Stimulated activated CD4-positive, alpha-beta T cell treated with anti-CD3 and anti-CD28 coated beads, Interleukin-15, amount 100 ng/mL, for 48 hours (primary cell): ENCODE measurements around the gene MCIDAS.

Experiments used
- DNase-seq, 2 donors: peaks; one replicate each; pipeline ENCODE4 v3.0.0-alpha.2; 2020; ENCODE audit warnings: low read depth in 2 of 2

The MCIDAS gene

GRCh38 chr5:55226934-55227663, at the start of gene MCIDAS:
Gene MCIDAS (minus strand): TSS chr5:55227315. CDS start chr5:55227138, 177 bp downstream.
- peak in 1 of 2 donors; percentile 62 for DNase-seq

GRCh38 chr5:55276771-55277170, 49.7 kb upstream of the MCIDAS start:
- no peak for DNase-seq

- no peak for DNase-seq
Observed at GRCh38 chr5:55258339-55258738, 31.2 kb upstream of the MCIDAS start.

- DNase-seq, result no peak
Observed at GRCh38 chr5:55254802-55255201, 27.7 kb upstream of the MCIDAS start.

DNA sequence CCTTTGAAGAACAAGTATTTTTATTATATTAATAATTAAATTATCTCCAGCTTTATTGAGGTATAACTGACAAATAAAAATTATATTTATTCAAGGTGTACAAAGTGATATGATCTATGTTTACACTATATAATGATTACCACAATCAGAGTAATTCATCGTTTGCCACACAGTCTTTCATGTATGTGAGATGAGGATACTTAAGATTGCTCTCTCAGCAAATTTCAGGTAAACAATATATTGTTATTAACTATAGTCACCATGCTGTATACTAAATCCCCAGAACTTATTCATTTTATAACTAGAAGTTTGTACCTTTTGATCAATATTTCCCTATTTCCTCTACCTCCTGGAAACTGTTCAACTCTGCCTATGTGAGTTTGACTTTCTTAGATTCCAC, 22.9 kb upstream of the MCIDAS start:
- DNase-seq, result no peak

GRCh38 chr5:55241746-55242145, 14.6 kb upstream of the MCIDAS start:
- DNase-seq, result no peak

- no peak for DNase-seq
Observed at GRCh38 chr5:55236800-55237199, 9.7 kb upstream of the MCIDAS start.

DNA sequence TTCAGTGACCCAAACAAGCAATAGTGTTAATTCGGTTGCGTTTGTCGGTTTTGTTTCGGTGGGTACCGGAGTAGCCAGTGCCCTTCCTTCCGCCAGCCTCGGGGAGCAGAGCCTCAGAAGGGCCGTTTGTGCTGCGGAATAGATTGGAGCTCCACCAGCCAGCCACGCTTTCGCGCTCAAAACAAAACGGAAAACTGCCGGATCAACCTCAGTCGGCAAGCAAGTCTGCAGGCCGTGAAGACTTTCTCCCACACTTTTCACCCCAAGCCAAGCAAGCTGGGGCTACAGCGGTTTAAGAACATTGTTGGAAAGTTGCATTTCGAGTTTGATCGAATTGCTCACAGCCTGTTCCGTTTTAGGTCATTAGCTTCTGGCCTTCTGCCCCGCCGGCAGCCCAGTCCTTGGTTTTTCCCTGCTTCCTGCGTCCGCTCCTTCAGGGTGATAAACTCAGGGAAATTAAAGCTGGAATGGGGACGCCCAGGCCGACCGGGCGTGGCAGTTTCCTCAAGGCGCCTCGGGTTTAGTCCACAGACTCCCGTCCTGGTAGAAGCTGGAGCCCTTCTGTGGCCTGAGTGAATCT, 7.1 kb upstream of the MCIDAS start:
- DNase-seq, result no peak

- peak in 1 of 2 donors; percentile 42 for DNase-seq
Observed at GRCh38 chr5:55232985-55233928, 6.1 kb upstream of the MCIDAS start, which contains the start of gene CCNO. Gene CCNO (minus strand): TSS chr5:55233608. CDS start chr5:55233523, 85 bp downstream.

GRCh38 chr5:55232271-55232984, 5.3 kb upstream of the MCIDAS start:
- no peak for DNase-seq

DNA sequence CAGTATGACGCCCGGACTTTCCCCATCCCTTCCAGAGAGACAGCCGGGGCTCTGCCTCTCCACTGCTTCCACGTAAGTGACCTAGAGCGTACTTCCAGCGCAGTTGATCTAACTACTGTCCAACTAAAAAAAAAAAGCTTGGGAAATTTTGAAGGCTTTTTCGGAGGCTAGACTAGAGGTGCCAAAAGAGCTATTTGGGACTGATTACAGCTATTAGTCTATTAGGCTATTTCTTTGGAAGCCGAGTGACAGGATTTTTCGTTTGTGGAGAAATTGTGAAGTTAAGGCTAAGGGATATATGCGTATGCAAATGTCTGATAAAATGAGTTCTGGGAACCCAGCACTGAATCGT, 4.8 kb upstream of the MCIDAS start:
- no peak for DNase-seq

GRCh38 chr5:55231029-55231918, 4.2 kb upstream of the MCIDAS start:
- no peak for DNase-seq

- DNase-seq, result no peak
Observed at GRCh38 chr5:55230086-55230629, 3.0 kb upstream of the MCIDAS start.

GRCh38 chr5:55227664-55228430, 732 bp upstream of the MCIDAS start:
- DNase-seq, result no peak

DNA sequence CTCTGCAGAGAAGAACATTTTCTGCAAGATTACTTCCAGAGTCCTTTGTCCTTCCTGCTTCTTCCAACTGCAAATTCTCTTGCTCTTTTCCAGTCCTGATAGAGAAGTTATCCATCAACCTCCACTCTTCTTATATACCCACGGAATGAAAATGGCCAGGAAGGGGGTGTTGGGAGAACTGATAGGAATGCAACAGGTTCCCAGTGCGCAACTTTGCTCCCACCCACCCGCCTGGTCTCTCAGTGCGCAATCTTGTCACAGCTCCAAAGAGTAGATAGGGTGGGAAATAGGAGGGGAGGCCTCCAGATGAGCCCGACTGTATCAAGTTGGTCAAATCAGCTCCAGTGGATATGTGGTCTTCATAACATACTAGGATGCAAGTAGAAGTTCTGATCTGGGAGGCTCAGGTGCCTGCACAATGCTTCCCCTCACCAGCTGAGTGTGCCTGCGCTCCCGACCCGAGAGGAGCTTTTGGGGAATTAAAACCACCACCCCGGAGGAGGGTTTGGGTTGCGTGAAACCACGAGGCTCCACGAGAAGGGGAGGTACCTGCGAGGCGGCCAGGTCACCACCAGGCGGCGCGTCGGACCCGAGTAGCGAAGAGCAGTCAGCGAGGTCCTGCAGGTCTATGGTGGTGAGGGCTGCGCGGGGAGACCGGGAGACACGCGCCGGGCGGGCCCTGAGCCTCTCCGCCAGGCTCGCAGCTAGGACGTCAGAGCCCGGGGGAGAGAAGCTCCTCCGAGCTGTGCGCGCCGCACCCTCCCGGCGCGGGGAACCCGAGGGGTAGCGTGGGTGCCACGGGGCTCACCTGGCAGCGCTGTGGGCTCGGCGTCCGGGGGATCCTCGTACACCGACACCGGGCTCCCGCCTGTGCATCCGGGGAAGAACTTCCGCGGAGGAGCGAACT, 835 bp downstream of the MCIDAS start:
- peak; percentile 55 to 69 for DNase-seq

- DNase-seq, result no peak
Observed at GRCh38 chr5:55225346-55225745, 1.8 kb downstream of the MCIDAS start.

DNA sequence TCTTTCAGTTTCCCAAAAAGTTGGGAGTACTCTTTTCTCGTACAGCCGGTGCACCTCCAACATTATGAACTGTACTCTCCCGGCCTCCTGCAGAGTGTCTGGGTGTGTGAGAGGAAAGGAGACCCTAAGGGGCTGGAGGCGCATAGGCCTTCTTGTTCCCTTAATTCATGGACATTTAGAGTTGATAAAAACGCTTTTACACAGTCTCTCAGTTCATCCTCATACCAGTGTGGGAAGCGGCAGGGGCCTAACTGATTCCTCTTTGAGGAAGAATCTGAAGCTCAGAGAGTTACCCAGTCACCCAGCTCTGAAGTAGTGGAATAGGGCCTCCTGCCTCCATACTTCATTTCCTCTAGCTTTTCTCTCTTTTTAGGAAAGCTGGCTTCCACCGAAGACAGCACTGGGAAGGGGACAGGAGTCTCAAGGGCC, 3.3 kb downstream of the MCIDAS start:
- no peak for DNase-seq

DNA sequence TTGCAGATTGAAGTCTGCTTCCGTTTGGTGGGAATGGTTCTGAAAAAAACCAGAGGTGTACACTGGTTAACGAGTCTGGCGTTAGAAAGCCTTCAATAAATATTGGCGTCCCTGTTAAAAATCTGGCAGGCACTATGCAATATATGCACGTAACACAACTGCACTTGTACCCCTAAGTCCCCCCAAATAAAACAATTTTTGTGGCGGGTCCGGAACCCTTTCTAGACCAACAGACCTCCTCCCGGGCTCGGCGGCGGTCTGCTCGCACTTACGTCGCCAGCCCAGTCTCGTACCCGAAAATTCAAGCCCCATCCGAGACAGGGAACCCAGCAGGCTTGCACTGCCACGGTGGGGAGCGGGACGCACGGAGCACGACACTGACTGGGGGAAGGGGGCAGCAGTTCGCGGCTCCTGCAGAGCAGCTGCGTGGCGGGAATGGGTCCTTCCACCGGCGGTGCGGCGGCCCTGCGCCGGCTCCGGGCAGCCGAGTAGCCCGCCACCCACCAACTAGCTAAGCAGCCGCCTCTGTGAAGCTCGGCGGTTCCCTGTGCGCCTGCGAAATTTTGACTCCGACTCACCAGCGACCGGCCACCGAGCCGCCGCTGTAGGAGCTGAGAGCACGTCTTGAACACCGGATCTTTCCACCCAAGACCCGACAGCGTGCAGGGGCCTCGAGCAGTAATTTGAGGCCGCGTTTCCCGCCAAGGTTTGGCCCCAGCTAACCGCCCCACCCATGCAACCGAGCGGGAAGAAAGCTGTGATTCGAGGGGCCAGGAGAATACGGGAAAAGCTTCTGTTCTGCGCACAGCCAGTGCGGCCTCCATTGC, 3.9 kb downstream of the MCIDAS start:
- no peak for DNase-seq
